Measurements from ENCODE around the gene REEP2. TPM values are rescaled to one million over a fixed set of nuclear protein-coding genes. Genes with fewer than 3 reads are reported as not detected.

Gene REEP2
- total RNA-seq, 1 donor = 2.2 TPM

DNA sequence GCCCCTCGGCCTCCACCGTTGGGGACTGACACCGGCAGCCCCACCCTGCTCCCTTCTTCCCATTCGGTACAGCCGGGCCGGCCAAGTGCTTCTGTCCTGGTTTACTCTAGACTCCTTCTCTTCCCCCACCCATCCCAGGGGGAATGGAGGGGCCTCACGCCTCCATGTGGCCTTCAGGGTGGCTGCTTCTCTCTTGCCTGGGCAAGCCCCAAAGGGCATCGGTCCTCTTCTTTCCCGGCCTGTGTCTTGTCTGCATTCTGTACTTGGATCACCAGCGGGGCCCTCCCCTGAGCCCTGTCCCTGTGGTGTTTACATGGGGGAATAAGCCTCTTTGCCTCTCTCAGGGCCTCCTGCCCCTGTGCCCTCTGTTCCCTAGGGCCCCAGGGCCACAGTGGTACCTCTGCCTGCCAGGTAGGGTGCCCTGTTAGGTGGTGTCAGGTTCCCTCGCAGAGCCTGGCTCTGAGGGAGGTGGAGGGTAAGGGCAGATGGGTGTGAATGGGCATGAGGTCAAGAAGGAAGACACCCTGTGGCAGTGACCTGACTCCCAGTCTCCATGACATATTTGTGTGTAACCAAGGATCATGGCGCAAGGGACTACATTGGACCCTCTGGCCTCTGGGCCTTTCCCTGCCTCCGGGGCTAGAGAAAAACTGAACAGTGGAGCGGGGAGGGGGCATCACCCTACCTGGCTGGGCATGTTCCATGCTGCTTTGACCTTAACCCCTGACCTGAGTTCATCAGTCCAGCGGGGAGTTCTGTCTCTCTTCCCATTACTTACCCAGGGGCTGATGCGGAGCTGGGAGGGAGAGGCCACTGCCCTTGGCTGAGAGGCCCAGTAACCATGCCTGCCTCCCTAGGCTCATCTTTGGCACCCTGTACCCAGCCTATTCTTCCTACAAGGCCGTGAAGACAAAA is 1.6 kb downstream of the REEP2 start:
- H2AFZ ChIP-seq (ENCODE audit: low read length) = no peak overlapping the region
- no peak overlapping the region for H3K4me2 ChIP-seq (ENCODE audit: insufficient read depth, low read length)
- H3K36me3 ChIP-seq (ENCODE audit: insufficient read depth, low read length) = peaks cover 14% of the 10 kb centered on the region
- no peaks in the 10 kb centered on the region for H3K9me3 ChIP-seq (ENCODE audit: low read depth, low read length)
- H3K79me2 ChIP-seq (ENCODE audit: insufficient read depth, low read length) = no peaks in the 10 kb centered on the region
- H3K4me3 ChIP-seq (ENCODE audit: insufficient read depth, low read length) = no peak overlapping the region
- H4K20me1 ChIP-seq (ENCODE audit: insufficient read depth, low read length) = no peaks in the 10 kb centered on the region
- H3K4me1 ChIP-seq (ENCODE audit: insufficient read depth, low read length) = peaks cover 10% of the 10 kb centered on the region
- DNase-seq (ENCODE audit: insufficient read length, low spot score, missing footprints) = no peak
- no peaks in the 10 kb centered on the region for H3K27me3 ChIP-seq (ENCODE audit: insufficient read depth, low read length)
- TF ChIP-seq, protein P1, sequence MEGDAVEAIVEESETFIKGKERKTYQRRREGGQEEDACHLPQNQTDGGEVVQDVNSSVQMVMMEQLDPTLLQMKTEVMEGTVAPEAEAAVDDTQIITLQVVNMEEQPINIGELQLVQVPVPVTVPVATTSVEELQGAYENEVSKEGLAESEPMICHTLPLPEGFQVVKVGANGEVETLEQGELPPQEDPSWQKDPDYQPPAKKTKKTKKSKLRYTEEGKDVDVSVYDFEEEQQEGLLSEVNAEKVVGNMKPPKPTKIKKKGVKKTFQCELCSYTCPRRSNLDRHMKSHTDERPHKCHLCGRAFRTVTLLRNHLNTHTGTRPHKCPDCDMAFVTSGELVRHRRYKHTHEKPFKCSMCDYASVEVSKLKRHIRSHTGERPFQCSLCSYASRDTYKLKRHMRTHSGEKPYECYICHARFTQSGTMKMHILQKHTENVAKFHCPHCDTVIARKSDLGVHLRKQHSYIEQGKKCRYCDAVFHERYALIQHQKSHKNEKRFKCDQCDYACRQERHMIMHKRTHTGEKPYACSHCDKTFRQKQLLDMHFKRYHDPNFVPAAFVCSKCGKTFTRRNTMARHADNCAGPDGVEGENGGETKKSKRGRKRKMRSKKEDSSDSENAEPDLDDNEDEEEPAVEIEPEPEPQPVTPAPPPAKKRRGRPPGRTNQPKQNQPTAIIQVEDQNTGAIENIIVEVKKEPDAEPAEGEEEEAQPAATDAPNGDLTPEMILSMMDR (IDR thresholded peaks at IDR 0.05; ENCODE audit: extremely low read depth, low read depth, low read length) = no peak
- H3K27ac ChIP-seq (ENCODE audit: low read depth, low read length) = no peak overlapping the region

DNA sequence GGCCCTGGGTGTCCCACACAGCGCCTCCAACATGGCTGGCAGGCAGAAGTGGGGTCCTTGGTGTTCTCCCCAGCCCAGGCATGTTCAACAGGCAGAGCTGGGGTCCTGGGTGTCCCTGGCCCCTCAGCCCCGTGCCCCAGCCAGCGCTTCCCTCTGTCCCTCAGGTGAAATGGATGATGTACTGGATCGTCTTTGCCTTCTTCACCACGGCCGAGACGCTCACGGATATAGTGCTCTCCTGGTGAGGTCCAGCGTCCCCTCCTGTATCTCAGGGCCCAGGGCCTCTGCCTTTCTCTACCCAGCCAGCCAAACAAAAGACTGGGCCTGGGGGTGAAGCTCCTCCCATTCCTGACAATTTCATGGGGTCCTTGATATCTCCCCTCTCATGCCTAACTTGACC is 2.4 kb downstream of the REEP2 start:
- Histone ChIP-seq H3K4me3 (ENCODE audit: insufficient read depth, low read length) (no peak overlapping the region), H3K4me2 (ENCODE audit: insufficient read depth, low read length) (no peak overlapping the region), H3K36me3 (ENCODE audit: insufficient read depth, low read length) (peaks cover 6% of the 10 kb centered on the region), H3K27ac (ENCODE audit: low read depth, low read length) (no peak overlapping the region), H4K20me1 (ENCODE audit: insufficient read depth, low read length) (no peaks in the 10 kb centered on the region), H3K9me3 (ENCODE audit: low read depth, low read length) (no peaks in the 10 kb centered on the region), H3K4me1 (ENCODE audit: insufficient read depth, low read length) (peaks cover 10% of the 10 kb centered on the region), H2AFZ (ENCODE audit: low read length) (no peak overlapping the region), H3K27me3 (ENCODE audit: insufficient read depth, low read length) (no peaks in the 10 kb centered on the region), H3K79me2 (ENCODE audit: insufficient read depth, low read length) (no peaks in the 10 kb centered on the region)
- TF ChIP-seq, protein P1 (IDR thresholded peaks at IDR 0.05; ENCODE audit: extremely low read depth, low read depth, low read length) = no peak
- no peak for DNase-seq (ENCODE audit: insufficient read length, low spot score, missing footprints)

DNA sequence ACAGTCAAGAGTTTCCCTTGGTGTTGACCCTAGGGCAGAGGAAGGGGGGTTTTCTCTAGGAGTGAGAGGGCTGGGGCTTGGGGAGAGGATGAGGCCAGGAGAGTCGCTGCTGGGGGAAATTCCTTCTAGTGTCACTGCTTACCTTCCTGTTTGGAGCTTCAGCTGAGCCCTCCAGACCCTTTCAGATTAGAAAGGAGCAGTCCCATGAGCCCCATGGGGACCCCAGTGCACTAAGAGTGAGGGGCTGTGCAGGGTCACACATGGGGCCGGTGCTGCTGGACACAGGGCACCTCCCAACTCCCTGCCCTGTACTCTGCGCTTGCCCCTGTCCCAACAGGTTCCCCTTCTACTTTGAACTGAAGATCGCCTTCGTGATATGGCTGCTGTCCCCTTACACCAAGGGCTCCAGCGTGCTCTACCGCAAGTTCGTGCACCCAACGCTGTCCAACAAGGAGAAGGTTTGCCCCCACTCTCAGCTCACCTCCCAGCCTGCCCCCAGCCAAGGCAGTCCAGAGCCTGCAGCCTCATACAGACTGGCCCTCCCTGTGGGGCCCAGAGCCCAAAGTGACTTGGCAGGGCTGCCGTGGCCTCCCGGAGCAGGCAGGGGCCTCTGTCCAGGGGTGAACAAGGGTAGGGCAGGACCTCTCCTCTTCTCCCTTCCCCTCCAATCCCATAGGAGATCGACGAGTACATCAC is 5.4 kb downstream of the REEP2 start:
- no peaks in the 10 kb centered on the region for H3K36me3 ChIP-seq (ENCODE audit: insufficient read depth, low read length)
- H3K4me3 ChIP-seq (ENCODE audit: insufficient read depth, low read length) = no peak overlapping the region
- no peak overlapping the region for H3K27ac ChIP-seq (ENCODE audit: low read depth, low read length)
- no peak for DNase-seq (ENCODE audit: insufficient read length, low spot score, missing footprints)
- no peaks in the 10 kb centered on the region for H4K20me1 ChIP-seq (ENCODE audit: insufficient read depth, low read length)
- no peak overlapping the region for H2AFZ ChIP-seq (ENCODE audit: low read length)
- H3K9me3 ChIP-seq (ENCODE audit: low read depth, low read length) = no peaks in the 10 kb centered on the region
- peaks cover 4% of the 10 kb centered on the region for H3K27me3 ChIP-seq (ENCODE audit: insufficient read depth, low read length)
- TF ChIP-seq, protein P1 (IDR thresholded peaks at IDR 0.05; ENCODE audit: extremely low read depth, low read depth, low read length) = no peak
- no peaks in the 10 kb centered on the region for H3K79me2 ChIP-seq (ENCODE audit: insufficient read depth, low read length)
- H3K4me1 ChIP-seq (ENCODE audit: insufficient read depth, low read length) = peaks cover 5% of the 10 kb centered on the region
- no peak overlapping the region for H3K4me2 ChIP-seq (ENCODE audit: insufficient read depth, low read length)

Data from osteoblast (primary cell).